Amygdala (tissue), 56 donors: Measurements from ENCODE around the gene CSPG4.
"Not testable (repeated sequence)": the region's sequence is repeated elsewhere in the genome, so short reads cannot be mapped to it uniquely, and the experiment has no call there.

Experiments
- DNase-seq, 56 donors: peaks; one replicate each; lab custom pipeline; 2025; lab: John Stamatoyannopoulos, UW

Gene CSPG4

GRCh38 chr15:75738647-75739325, 26.1 kb upstream of the CSPG4 start:
- peak in 55 of 56 donors; percentile 20 to 94 (median 78) for DNase-seq

- DNase-seq = no peak
These were observed 25.5 kb upstream of the CSPG4 start for GRCh38 chr15:75738014-75738646.

GRCh38 chr15:75737116-75738013, 24.7 kb upstream of the CSPG4 start:
- not testable (repeated sequence) for DNase-seq

GRCh38 chr15:75736256-75736655, 23.6 kb upstream of the CSPG4 start:
- DNase-seq = no peak

GRCh38 chr15:75734861-75735760, 22.5 kb upstream of the CSPG4 start:
- DNase-seq = not testable (repeated sequence)

GRCh38 chr15:75733761-75734651, 21.4 kb upstream of the CSPG4 start:
- no peak for DNase-seq

GRCh38 chr15:75732809-75733451, 20.3 kb upstream of the CSPG4 start:
- DNase-seq = peak in 35 of 56 donors; percentile 13 to 74 (median 41)

GRCh38 chr15:75732177-75732808, 19.6 kb upstream of the CSPG4 start:
- no peak for DNase-seq

- peak in 1 of 56 donors; percentile 31 for DNase-seq
These were observed 18.9 kb upstream of the CSPG4 start for GRCh38 chr15:75731248-75732151.

- not testable (repeated sequence) for DNase-seq
These were observed 18.0 kb upstream of the CSPG4 start for GRCh38 chr15:75730376-75731247.

- DNase-seq = no peak
These were observed 16.9 kb upstream of the CSPG4 start for GRCh38 chr15:75729326-75730069.

- DNase-seq = peak in 38 of 56 donors; percentile 4 to 74 (median 34)
These were observed 15.4 kb upstream of the CSPG4 start for GRCh38 chr15:75727851-75728715.

- no peak for DNase-seq
These were observed 14.4 kb upstream of the CSPG4 start for GRCh38 chr15:75727031-75727531.
